ENCODE data around the gene ARHGEF28.

ARHGEF28 gene

DNA sequence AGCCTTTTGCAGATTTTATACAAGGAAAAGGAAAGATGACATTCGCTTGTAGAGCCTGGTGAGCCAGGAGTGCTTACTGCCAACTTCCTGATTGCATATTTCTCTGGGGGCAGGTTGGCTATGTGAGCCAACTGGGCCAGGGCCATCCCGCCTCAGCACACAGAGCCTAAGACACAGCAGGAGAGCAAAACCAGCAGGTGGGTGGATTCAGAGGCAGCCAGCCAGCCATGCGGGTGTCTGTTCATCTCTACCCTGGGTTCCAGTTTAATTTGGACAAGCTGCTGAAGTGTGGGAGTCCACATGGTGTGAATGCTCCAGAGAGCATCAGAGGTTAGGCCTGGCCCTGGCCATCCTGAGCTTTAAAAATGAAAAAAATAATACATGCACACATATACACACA lies 291.4 kb downstream of the ARHGEF28 start:
- TF ChIP-seq, protein P1, sequence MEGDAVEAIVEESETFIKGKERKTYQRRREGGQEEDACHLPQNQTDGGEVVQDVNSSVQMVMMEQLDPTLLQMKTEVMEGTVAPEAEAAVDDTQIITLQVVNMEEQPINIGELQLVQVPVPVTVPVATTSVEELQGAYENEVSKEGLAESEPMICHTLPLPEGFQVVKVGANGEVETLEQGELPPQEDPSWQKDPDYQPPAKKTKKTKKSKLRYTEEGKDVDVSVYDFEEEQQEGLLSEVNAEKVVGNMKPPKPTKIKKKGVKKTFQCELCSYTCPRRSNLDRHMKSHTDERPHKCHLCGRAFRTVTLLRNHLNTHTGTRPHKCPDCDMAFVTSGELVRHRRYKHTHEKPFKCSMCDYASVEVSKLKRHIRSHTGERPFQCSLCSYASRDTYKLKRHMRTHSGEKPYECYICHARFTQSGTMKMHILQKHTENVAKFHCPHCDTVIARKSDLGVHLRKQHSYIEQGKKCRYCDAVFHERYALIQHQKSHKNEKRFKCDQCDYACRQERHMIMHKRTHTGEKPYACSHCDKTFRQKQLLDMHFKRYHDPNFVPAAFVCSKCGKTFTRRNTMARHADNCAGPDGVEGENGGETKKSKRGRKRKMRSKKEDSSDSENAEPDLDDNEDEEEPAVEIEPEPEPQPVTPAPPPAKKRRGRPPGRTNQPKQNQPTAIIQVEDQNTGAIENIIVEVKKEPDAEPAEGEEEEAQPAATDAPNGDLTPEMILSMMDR (conservative IDR thresholded peaks at IDR 0.05; ENCODE audit: low read depth, low read length): no peak
- DNase-seq (ENCODE audit: low read depth): no peak
- H3K4me3 ChIP-seq (ENCODE audit: low read length): no peak overlapping the region

DNA sequence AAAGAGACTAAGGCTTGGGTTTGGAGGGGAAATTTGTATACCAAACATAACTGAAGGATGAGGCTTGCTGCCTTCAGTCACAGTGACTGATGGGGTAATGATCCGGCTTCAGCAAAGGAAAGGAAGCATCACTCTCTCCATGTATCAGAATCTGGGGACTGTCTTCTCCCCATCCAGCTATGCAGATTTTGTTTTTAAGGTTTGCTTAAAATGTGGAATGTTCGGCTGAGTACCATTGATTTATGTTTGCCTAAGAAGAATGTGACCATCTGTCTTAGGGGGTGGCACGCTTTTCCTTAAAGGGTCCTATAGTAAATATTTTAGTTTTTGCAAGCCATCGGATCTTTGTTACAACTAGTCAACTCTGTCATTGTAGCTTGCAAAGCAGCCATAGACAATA lies 291.9 kb downstream of the ARHGEF28 start:
- no peak overlapping the region for H3K4me3 ChIP-seq (ENCODE audit: low read length)
- TF ChIP-seq, protein P1 (conservative IDR thresholded peaks at IDR 0.05; ENCODE audit: low read depth, low read length): no peak
- DNase-seq (ENCODE audit: low read depth): no peak

DNA sequence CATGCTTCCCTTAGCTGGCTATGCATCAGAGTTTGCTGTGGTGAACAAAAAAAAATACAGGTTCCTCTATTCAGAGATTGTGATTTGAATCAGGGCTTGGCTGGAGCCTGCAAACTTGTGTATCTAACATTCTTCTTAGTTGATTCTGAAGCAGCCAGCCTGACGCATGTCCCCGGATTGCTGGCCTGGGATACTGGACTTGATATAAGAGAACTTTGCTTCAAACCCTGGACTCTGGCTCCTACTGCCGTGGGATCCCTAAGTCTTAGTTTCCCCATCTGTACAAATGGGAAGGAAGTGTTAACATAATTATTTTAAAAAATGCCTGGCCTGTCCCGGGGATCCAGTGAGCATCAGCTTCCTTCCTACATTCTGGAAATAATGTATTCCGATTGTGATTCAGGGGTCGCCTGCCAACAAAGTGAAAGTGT lies 292.8 kb downstream of the ARHGEF28 start:
- H3K4me3 ChIP-seq (ENCODE audit: low read length): no peak overlapping the region
- DNase-seq (ENCODE audit: low read depth): no peak
- TF ChIP-seq, protein P1 (conservative IDR thresholded peaks at IDR 0.05; ENCODE audit: low read depth, low read length): no peak

DNA sequence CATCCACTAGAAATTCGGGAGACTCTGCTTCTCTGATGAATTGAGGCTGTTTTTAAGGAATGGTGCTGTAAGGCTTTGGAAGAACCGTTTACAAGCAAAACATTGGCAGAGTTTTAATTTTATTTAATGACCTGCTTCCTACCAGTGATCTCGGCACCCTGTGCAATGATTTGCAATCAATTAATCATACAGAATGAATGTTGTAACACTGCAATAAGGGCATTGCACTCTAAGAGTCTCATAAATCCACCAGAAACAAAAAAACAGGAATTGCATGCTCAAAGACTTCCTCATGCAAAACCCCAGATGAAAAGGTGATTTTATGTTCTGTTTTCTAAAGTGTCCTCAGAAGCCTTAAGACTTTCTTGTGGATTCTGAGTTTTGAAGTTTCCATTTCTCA lies 295.7 kb downstream of the ARHGEF28 start:
- TF ChIP-seq, protein P1 (conservative IDR thresholded peaks at IDR 0.05; ENCODE audit: low read depth, low read length): no peak
- DNase-seq (ENCODE audit: low read depth): no peak
- no peak overlapping the region for H3K4me3 ChIP-seq (ENCODE audit: low read length)

DNA sequence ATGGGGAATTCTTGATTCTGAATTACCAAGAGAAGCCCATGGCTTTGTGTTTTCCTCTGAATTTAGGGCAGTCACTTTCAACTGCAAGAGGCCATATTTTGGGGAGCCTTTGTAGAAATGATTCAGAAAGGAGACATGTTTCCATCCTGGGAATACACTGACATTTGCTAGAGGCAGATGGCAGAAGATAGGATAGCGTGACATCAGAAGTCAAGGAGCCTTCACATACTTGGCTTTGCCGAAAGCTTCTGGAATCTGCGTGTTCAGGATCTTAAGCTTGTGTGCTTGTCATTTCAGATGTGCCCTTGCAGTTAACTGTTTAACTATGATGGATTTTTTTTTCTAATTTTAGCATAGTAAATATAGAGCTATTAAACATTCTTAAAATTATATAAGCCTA lies 296.2 kb downstream of the ARHGEF28 start:
- TF ChIP-seq, protein P1 (conservative IDR thresholded peaks at IDR 0.05; ENCODE audit: low read depth, low read length): no peak
- DNase-seq (ENCODE audit: low read depth): no peak

DNA sequence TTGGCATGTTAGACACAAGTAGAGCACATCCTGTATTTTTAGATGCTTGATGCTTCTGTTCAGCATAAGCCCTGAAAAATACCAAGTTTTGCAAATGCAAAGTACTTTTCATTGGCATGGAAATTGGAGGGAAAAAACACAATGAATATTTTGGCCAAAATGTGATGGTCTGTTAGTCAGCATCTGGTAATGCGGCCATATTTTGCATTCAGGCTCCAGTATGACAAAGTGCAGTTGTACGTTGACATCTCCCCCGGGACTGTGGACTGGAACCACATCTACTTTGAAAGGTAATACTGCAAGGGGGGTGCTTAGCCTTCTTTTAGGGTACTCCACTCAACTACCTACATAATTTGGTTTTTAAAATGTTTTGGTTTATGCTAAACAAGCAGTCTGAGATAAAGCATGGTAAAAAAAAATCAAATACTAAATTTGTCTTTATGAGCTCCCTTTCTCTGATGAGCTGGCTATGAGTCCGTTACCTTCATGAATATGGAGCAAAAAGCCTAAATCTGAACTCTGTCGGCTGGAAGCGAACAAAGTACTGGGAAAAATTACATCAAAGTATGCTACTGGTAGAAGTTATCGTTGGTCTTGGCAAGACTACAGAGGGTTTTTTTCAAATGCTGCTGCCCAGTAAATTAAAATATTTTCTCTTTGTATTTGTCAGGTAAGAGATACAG lies 297.0 kb downstream of the ARHGEF28 start:
- DNase-seq (ENCODE audit: low read depth): no peak
- no peak overlapping the region for H3K4me3 ChIP-seq (ENCODE audit: low read length)
- TF ChIP-seq, protein P1 (conservative IDR thresholded peaks at IDR 0.05; ENCODE audit: low read depth, low read length): no peak

More for the DNA sequence above, 296.2 kb downstream of the ARHGEF28 start:
- H3K4me3 ChIP-seq (ENCODE audit: low read length): no peak overlapping the region

DNA sequence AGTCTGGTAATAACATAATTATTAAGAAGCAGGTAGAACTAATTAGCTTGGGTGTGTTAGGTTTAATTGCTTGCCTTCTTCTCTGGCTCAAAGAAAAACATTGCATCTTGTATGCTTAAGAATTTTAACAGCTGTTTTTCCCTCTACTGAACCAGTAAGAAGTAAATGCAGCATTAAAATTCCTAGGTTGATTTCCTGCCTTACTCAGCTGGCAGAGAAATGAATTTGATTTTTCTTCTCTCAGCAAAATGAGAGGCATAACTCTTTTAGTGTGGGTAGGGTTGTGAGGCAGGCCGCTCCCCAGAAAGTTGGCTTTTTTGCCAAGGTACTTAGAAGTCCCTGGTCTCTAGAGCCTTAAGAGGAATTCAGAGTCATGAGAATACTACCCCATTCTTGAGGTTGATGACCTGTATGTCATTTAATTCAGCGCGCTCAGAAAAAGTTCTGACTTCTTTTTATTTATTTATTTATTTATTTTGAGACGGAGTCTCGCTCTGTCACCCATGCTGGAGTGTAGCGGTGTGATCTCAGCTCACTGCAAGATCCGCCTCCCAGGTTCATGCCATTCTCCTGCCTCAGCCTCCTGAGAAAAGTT lies 302.6 kb downstream of the ARHGEF28 start:
- DNase-seq (ENCODE audit: low read depth): no peak
- no peak overlapping the region for H3K4me3 ChIP-seq (ENCODE audit: low read length)
- TF ChIP-seq, protein P1 (conservative IDR thresholded peaks at IDR 0.05; ENCODE audit: low read depth, low read length): no peak
